ENCODE results near the gene TTLL5. TPM values are rescaled to one million over a fixed set of nuclear protein-coding genes. Genes with fewer than 3 reads are reported as not detected.
A peak's percentile ranks its signal among the peaks of the same experiment; 100 is the strongest.

Gene TTLL5
- polyA plus RNA-seq, 2 of the 4 experiments (the other 2 are of a cell fraction), result 18.8 to 23.7 TPM

DNA sequence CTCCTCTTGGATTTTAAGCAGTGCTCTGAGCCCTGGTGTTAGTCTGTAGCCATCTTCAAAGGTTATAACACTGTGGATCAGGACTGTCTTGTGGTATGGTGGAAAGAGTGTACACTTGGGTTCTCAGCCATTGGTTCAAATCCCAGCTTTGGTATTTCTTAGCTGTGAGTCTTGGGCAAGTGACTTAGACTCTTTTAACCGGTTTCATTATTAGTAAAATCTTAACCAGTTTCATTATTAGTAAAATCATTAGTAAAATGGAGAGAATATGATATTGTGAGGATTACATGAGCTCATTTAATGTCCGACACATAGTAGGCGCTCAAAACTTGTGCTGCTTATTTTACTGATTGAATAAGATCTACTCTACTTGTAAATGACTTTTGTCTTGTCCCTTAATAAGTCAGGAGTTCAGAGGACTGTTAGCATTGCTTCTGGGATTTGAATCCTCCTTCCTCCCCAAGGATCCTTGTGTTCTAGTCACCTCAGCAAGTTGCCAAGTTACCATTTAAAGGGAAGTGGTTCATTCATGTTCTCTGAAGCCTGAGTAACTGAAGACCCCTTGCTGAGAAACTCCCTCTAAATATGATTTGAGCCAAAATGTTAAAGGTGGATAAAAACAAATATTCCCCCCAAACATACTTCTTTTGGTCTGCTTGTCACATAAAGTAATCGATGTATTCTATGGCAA lies 12.4 kb downstream of the TTLL5 start (continued):
- TF ChIP-seq GATA3 (IDR thresholded peaks at IDR 0.05; ENCODE audit: borderline replicate concordance) (no peak), RFX5 (IDR thresholded peaks at IDR 0.05) (no peak), FOSL2 (IDR thresholded peaks at IDR 0.05) (no peak), FOSL2 (CRISPR knock-in tag; IDR thresholded peaks at IDR 0.05) (no peak), JUN (IDR thresholded peaks at IDR 0.05) (no peak), CBX2 (IDR thresholded peaks at IDR 0.05; ENCODE audit: borderline replicate concordance, low read depth) (no peak)

DNA sequence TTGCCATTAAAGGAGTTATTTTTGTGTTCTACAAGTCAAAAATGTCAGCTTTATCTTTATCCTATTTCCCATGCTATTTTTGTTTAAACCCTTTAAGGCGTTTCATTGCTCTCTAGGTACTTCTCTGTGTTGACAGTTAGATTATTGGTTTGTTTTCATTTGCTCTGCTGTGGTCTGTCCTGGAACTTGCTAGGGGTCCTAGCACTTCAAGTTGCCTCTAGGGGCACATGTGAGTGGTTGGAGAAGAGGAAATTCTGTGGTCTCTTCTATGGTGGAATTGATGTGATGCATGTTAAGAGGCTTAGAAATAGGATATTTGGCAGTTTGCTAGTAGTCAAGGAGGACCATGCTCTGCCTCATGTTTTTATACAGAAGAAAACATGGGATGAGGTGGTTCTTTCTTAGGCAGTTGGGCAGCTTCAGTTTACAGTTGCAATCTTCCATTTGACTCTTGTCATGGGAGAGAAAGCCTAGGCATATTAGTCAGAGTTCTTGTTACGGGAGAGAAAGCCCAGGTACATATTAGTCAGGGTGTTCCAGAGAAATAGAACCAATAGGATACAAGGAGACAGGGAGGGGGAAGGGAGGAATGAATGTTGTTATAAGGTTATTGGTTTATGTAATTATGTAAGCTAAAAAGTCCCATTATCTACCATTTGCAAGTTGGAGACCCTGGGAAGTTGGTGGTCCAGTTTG lies 14.4 kb downstream of the TTLL5 start:
- H3K27ac ChIP-seq, result no peak overlapping the region
- 78% methylated on average over 2 of the region's 2 CpGs for WGBS (ENCODE audit: missing lambda C conversion rate)

DNA sequence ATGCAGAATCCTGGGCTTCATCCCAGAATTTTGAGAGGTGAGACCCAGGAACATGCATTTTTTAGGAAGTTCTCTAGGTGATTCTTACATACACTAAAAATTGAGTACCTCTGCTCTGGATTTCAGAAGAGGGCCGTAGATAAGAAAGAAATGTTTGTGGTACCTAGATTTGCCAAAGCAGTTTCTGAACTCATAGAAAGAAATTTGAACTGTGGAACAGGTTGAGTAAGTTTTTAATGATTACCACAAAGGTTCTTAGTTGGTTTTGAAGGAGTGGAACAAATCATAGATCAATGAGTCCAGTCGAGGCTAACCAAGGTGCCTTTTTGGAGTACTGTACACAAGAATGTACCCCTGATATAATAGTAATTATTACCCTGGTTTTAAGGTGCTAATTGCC lies 24.9 kb downstream of the TTLL5 start:
- no peak overlapping the region for H3K4me2 ChIP-seq
- H3K27ac ChIP-seq, result no peak overlapping the region
- no peaks in the 10 kb centered on the region for H3K4me1 ChIP-seq
- ATAC-seq (no peak), FAIRE-seq (no peak), DNase-seq (ENCODE audit: low read depth in 1 of 2, low spot score in 1 of 2) (no peak)
- no peak overlapping the region for H3K4me3 ChIP-seq
- TF ChIP-seq NFE2L2 (conservative IDR thresholded peaks at IDR 0.05; ENCODE audit: low read length) (no peak), RAD21 (conservative IDR thresholded peaks at IDR 0.05 in 1 of 2, IDR thresholded peaks at IDR 0.05 in 1 of 2) (no peak), EHMT2 (IDR thresholded peaks at IDR 0.05; ENCODE audit: low read depth) (no peak), PHF8 (IDR thresholded peaks at IDR 0.05; ENCODE audit: borderline replicate concordance, low read depth) (no peak), KDM1A (IDR thresholded peaks at IDR 0.05; ENCODE audit: low read depth) (no peak), HDAC2 (IDR thresholded peaks at IDR 0.05) (no peak), RARB (CRISPR knock-in tag; IDR thresholded peaks at IDR 0.05) (no peak), ZC3H11A (IDR thresholded peaks at IDR 0.05) (no peak), RFX5 (IDR thresholded peaks at IDR 0.05) (no peak)
- ChIA-PET POLR2A (no interaction called here), CTCF (interaction anchor here (0.5 kb wide), 1 partner anchor 489 kb away, joined by 3 read pairs; no protein-coding TSS in a partner anchor)
- 63% methylated on average over 2 of the region's 2 CpGs for WGBS (ENCODE audit: missing lambda C conversion rate)
- H3K9me3 ChIP-seq, result no peaks in the 10 kb centered on the region

More for the DNA sequence above, 14.4 kb downstream of the TTLL5 start:
- H3K4me3 ChIP-seq, result no peak overlapping the region
- TF ChIP-seq FOSL2 (IDR thresholded peaks at IDR 0.05) (no peak), FOSL2 (CRISPR knock-in tag; IDR thresholded peaks at IDR 0.05) (no peak), TFCP2L1 (CRISPR knock-in tag; IDR thresholded peaks at IDR 0.05) (no peak), ESRRA (IDR thresholded peaks at IDR 0.05; ENCODE audit: borderline replicate concordance, low read length) (no peak), BHLHE40 (IDR thresholded peaks at IDR 0.05; ENCODE audit: low read depth, low read length) (no peak), JUN (IDR thresholded peaks at IDR 0.05) (no peak), NFE2L2 (conservative IDR thresholded peaks at IDR 0.05; ENCODE audit: low read length) (no peak), CBX2 (IDR thresholded peaks at IDR 0.05; ENCODE audit: borderline replicate concordance, low read depth) (no peak), POLR2A (IDR thresholded peaks at IDR 0.05; ENCODE audit: low read length) (no peak)
- TF ChIP-seq, protein P1, sequence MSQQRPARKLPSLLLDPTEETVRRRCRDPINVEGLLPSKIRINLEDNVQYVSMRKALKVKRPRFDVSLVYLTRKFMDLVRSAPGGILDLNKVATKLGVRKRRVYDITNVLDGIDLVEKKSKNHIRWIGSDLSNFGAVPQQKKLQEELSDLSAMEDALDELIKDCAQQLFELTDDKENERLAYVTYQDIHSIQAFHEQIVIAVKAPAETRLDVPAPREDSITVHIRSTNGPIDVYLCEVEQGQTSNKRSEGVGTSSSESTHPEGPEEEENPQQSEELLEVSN (IDR thresholded peaks at IDR 0.05; ENCODE audit: borderline replicate concordance, low read depth), result no peak
- H3K4me2 ChIP-seq, result no peak overlapping the region
- DNase-seq (ENCODE audit: low read depth in 1 of 2, low spot score in 1 of 2) (no peak), FAIRE-seq (no peak), ATAC-seq (peak in 1 of 2 experiments; percentile 43; a peak in 3 of 6 replicates)
- no peaks in the 10 kb centered on the region for H3K4me1 ChIP-seq
- POLR2A ChIA-PET, result interaction anchor here (1.1 kb wide), 1 partner anchor 15 kb away, joined by 3 read pairs; the partner anchor contains the start of genes ERG28 and TTLL5
- no peaks in the 10 kb centered on the region for H3K9me3 ChIP-seq
- CTCF ChIA-PET, result interaction anchor here (0.8 to 1.4 kb wide), 2 partner anchors 8 to 231 kb away, joined by 3 read pairs; no protein-coding TSS in a partner anchor

DNA sequence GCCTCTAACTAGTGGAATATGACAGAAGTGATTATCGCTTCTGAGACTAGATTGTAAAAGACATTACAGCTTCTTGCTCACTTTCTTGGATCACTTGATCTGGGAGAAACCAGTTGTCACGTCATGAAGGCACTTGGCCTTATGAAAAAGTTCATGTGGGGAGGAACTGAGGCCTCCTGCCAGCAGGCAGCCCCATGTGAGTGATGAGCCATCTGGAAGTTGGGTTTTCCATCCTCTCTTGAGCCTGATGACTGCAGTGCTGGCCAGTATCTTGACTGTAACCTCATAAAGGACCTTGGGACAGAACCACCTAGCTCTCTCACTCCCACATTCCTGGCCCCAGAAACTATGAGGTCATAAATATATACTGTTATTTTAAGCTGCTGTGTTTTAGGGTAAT lies 28.0 kb downstream of the TTLL5 start:
- no peak overlapping the region for H3K27ac ChIP-seq
- CTCF ChIA-PET, result interaction anchor here (0.8 to 1.9 kb wide), 3 partner anchors 20 to 362 kb away, joined by 3 to 7 read pairs (median 5); no protein-coding TSS in a partner anchor
- DNase-seq (ENCODE audit: low read depth in 1 of 2, low spot score in 1 of 2), result no peak
- H3K9me3 ChIP-seq, result no peaks in the 10 kb centered on the region
- no peak for FAIRE-seq
- no peak overlapping the region for H3K4me3 ChIP-seq
- 88% methylated on average over 2 of the region's 2 CpGs for WGBS (ENCODE audit: missing lambda C conversion rate)
- ATAC-seq, result no peak
- TF ChIP-seq, protein P2, sequence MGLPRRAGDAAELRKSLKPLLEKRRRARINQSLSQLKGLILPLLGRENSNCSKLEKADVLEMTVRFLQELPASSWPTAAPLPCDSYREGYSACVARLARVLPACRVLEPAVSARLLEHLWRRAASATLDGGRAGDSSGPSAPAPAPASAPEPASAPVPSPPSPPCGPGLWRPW (IDR thresholded peaks at IDR 0.05), result no peak
- TF ChIP-seq TFCP2L1 (CRISPR knock-in tag; IDR thresholded peaks at IDR 0.05), result no peak
- no peak for TF ChIP-seq CBX8 (IDR thresholded peaks at IDR 0.05)
- no peak for TF ChIP-seq FOSL2 (IDR thresholded peaks at IDR 0.05)
- TF ChIP-seq FOSL2 (CRISPR knock-in tag; IDR thresholded peaks at IDR 0.05), result no peak
- TF ChIP-seq, protein P3, sequence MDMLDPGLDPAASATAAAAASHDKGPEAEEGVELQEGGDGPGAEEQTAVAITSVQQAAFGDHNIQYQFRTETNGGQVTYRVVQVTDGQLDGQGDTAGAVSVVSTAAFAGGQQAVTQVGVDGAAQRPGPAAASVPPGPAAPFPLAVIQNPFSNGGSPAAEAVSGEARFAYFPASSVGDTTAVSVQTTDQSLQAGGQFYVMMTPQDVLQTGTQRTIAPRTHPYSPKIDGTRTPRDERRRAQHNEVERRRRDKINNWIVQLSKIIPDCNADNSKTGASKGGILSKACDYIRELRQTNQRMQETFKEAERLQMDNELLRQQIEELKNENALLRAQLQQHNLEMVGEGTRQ (IDR thresholded peaks at IDR 0.05), result no peak
- TF ChIP-seq HOXB5 (CRISPR knock-in tag; IDR thresholded peaks at IDR 0.05), result no peak
- no peak for TF ChIP-seq MYC (IDR thresholded peaks at IDR 0.05; ENCODE audit: borderline replicate concordance, low read length)
- no peak for TF ChIP-seq FOXS1 (CRISPR knock-in tag; IDR thresholded peaks at IDR 0.05)
- TF ChIP-seq RAD21 (conservative IDR thresholded peaks at IDR 0.05 in 1 of 2, IDR thresholded peaks at IDR 0.05 in 1 of 2), result no peak
- TF ChIP-seq HOXA7 (CRISPR knock-in tag; IDR thresholded peaks at IDR 0.05), result no peak
- no peak for TF ChIP-seq PHF8 (IDR thresholded peaks at IDR 0.05; ENCODE audit: borderline replicate concordance, low read depth)
- TF ChIP-seq EHF (CRISPR knock-in tag; IDR thresholded peaks at IDR 0.05), result no peak
- TF ChIP-seq, protein P4, sequence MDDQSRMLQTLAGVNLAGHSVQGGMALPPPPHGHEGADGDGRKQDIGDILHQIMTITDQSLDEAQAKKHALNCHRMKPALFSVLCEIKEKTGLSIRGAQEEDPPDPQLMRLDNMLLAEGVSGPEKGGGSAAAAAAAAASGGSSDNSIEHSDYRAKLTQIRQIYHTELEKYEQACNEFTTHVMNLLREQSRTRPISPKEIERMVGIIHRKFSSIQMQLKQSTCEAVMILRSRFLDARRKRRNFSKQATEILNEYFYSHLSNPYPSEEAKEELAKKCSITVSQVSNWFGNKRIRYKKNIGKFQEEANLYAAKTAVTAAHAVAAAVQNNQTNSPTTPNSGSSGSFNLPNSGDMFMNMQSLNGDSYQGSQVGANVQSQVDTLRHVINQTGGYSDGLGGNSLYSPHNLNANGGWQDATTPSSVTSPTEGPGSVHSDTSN (IDR thresholded peaks at IDR 0.05), result no peak
- no peak for TF ChIP-seq CBX2 (IDR thresholded peaks at IDR 0.05; ENCODE audit: borderline replicate concordance, low read depth)
- no peak overlapping the region for H3K4me2 ChIP-seq
- POLR2A ChIA-PET, result no interaction called here
- H3K4me1 ChIP-seq, result no peaks in the 10 kb centered on the region

Data from A549 (cell line).